ENCODE data around the gene SLC2A14. TPM values are rescaled to one million over a fixed set of nuclear protein-coding genes. Genes with fewer than 3 reads are reported as not detected.

The SLC2A14 gene
- total RNA-seq, 1 donor from 2014 or later, result not detected

Other genes with a start within 250 kb of the SLC2A14 start
- gene APOBEC1, start 207.0 kb downstream of the SLC2A14 start, total RNA-seq, result not detected in 2 replicates
- gene GDF3, start 177.1 kb downstream of the SLC2A14 start, total RNA-seq, result 0.13 TPM in 1 of 2 replicates, not detected in the other
- not detected in 2 replicates for gene DPPA3, start 161.5 kb downstream of the SLC2A14 start, total RNA-seq
- not detected in 2 replicates for gene CLEC4C, start 125.5 kb downstream of the SLC2A14 start, total RNA-seq
- not detected in 2 replicates for gene NANOGNB, start 107.7 kb downstream of the SLC2A14 start, total RNA-seq
- gene NANOG, start 83.5 kb downstream of the SLC2A14 start, total RNA-seq, result not detected in 2 replicates
- 17.2 and 36.9 TPM in 2 replicates for gene SLC2A3, start 63.3 kb upstream of the SLC2A14 start, total RNA-seq
- 3.9 and 4.2 TPM in 2 replicates for gene FOXJ2, start 159.8 kb upstream of the SLC2A14 start, total RNA-seq
- gene C3AR1, start 193.4 kb upstream of the SLC2A14 start, total RNA-seq, result 0.26 and 0.28 TPM in 2 replicates
- 32.8 and 54.9 TPM in 2 replicates for gene NECAP1, start 209.4 kb upstream of the SLC2A14 start, total RNA-seq